HG03460 (cell line): ENCODE measurements around the gene RPGRIP1L.

Experiments
- ATAC-seq: cut with Tn5 transposase; IDR thresholded peaks from one replicate; pipeline ENCODE4 v1.9.1; 2021; ENCODE audit not compliant: unreplicated experiment

Gene RPGRIP1L

DNA sequence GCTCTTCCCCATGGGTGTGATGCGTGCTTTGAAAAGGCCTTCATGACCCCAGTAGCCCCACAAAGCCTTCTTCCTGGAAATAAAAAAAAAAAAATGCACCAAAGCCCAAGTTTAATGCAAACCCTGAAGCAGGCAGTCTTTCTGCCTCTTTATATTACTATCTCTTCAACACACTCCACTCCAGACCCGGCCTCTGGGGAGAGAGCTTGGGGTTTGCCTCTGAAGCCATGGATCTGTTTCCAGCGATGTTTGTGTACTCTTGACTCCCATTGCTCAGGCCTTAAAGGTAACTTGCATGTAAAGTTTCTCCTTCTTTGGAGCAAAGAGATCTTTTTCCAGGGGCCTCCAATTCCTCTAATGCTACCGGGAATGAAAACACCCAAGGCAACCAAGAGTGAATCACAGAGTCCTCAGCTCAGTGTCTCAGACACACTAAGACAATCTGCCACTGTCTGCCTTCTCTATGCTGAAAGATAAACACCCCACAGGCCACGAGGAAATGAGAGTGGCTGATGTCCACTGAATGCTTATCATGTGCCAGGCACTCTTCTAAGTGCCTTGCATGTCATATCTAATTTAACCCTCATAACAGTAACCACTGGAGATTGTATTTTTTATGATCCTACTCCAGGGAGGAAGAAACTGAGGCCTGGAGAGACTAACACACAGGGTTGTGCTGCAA lies 144.2 kb downstream of the RPGRIP1L start:
- ATAC-seq, result no peak

DNA sequence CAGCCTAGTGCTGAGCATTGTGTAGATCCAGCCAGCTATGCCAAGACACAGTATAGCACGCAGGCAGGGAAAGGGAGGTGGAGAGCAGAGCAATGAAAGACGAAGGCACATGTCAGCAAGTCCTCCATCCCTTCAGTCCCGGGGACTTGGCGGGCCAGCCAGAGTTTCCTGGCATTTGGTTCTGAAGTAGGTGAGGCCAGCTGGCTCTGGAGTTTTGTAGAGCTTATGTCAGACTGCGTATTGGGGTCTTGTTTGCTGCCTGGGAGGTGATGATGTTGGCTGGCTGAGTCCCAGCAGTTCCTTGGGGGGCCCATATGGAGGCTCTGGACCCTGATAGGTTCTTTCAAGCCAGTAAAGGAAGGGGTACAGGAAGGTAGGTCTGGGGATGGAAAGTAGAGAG lies 144.9 kb downstream of the RPGRIP1L start:
- no peak for ATAC-seq

DNA sequence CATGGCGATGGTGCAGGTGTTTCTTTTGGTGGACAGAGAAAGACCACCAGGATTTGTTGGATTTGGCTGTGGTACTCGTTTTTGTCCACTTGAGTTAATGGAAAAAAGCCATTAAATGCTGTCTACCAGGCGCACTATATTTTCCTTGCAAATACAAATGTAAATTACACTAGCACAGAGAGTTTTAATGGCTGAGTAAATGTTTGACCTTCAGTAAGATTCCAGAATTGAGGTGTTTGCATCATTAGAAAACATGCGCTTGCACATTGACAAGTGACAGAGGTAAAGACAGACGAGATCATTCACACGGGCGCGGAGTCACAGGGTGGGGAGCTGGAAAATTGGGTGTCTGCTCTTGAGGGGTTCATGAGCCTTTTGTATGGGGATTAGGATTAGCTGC lies 147.1 kb downstream of the RPGRIP1L start:
- no peak for ATAC-seq

DNA sequence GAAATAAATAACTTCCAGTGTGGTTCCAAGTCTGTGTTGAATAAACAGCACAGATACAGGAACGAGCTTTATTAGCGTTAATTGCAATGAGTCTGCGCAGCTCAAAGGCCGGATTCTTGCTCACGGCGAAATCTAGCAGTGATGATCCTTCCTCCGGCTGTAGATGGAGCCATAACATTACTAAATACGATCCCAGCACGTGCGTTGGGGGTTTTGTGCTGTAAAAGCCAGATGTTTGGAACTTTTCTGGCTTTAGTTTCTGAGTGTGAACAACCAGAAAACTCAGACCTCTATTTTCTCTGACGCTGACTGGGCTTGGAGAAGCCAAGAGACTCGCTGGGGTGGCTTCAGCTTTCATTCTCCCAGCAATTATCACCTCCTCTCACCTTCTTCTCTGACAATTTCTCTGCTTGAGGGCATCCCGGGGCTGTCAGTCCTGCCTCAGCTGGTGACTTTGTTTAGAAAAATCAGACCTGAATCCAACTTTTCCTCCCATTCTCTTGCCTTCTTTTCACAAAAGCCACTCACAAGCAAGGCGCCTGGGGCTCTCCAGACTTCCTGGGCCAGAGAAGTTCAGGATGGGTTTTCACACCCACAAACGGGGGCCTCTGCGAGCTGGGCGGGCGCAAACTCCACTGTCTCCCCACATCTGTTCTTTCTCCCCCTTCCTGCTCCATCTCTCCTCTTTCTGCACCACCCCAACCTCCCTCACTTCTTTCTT lies 153.5 kb downstream of the RPGRIP1L start:
- no peak for ATAC-seq
